ENCODE data around the gene TRMT6. TPM values are rescaled to one million over a fixed set of nuclear protein-coding genes. Genes with fewer than 3 reads are reported as not detected.

The TRMT6 gene
- total RNA-seq, 1 experiment from 2014 or later, result 16.2 TPM

DNA sequence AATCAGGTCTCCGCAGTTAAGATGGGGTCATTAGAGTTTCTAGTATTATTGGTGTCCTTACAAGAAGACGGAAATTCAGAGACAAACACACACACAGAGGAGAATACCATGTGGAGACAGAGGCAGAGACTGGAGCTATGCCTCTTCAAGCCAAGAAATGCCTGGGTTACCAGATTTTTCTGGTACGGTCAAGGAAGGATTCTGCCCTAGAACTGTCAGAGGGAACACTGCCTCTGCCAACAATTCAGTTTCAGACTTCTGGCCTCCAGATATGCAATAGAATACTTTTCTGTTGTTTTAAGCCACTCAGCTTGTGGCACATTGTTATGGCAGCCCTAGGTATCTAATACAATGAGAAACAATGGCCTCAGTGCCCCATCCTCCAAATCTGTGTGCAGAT lies 18.9 kb downstream of the TRMT6 start:
- no TSS peak for BruUV-seq (replicated peaks)
- Histone ChIP-seq H2AFZ (no peak overlapping the region), H3K27ac (no peak overlapping the region), H4K20me1 (ENCODE audit: insufficient read depth) (no peaks in the 10 kb centered on the region), H3K4me1 (replicated peaks; ENCODE audit: insufficient read depth) (no peaks in the 10 kb centered on the region), H3K9me3 (ENCODE audit: insufficient read depth, low read depth) (no peaks in the 10 kb centered on the region), H3F3A (ENCODE audit: insufficient read depth, low read depth) (no peaks in the 10 kb centered on the region; the same call in 1 of the 2 replicates), H3K9me2 (ENCODE audit: insufficient read depth) (no peaks in the 10 kb centered on the region), H3K4me3 (no peak overlapping the region), H3K4me2 (no peak overlapping the region), H3K79me2 (ENCODE audit: low read depth) (no peaks in the 10 kb centered on the region), H3K36me3 (ENCODE audit: low read depth) (no peaks in the 10 kb centered on the region), H3K27me3 (ENCODE audit: insufficient read depth, low read depth) (peaks cover 41% of the 10 kb centered on the region)
- ChIA-PET CTCF (no interaction called here), POLR2A (ENCODE audit: unreplicated experiment) (no interaction called here)
- TF ChIP-seq EZH2 (IDR thresholded peaks at IDR 0.05; ENCODE audit: low read depth), result no peak
- TF ChIP-seq, protein P1, sequence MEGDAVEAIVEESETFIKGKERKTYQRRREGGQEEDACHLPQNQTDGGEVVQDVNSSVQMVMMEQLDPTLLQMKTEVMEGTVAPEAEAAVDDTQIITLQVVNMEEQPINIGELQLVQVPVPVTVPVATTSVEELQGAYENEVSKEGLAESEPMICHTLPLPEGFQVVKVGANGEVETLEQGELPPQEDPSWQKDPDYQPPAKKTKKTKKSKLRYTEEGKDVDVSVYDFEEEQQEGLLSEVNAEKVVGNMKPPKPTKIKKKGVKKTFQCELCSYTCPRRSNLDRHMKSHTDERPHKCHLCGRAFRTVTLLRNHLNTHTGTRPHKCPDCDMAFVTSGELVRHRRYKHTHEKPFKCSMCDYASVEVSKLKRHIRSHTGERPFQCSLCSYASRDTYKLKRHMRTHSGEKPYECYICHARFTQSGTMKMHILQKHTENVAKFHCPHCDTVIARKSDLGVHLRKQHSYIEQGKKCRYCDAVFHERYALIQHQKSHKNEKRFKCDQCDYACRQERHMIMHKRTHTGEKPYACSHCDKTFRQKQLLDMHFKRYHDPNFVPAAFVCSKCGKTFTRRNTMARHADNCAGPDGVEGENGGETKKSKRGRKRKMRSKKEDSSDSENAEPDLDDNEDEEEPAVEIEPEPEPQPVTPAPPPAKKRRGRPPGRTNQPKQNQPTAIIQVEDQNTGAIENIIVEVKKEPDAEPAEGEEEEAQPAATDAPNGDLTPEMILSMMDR (conservative IDR thresholded peaks at IDR 0.05), result no peak
- DNase-seq, result no peak
- intact Hi-C loops (cut with micrococcal nuclease; ENCODE audit: unreplicated experiment), result loop anchor here (10.0 kb wide), 1 partner anchor 377 kb away; no protein-coding TSS in a partner anchor

DNA sequence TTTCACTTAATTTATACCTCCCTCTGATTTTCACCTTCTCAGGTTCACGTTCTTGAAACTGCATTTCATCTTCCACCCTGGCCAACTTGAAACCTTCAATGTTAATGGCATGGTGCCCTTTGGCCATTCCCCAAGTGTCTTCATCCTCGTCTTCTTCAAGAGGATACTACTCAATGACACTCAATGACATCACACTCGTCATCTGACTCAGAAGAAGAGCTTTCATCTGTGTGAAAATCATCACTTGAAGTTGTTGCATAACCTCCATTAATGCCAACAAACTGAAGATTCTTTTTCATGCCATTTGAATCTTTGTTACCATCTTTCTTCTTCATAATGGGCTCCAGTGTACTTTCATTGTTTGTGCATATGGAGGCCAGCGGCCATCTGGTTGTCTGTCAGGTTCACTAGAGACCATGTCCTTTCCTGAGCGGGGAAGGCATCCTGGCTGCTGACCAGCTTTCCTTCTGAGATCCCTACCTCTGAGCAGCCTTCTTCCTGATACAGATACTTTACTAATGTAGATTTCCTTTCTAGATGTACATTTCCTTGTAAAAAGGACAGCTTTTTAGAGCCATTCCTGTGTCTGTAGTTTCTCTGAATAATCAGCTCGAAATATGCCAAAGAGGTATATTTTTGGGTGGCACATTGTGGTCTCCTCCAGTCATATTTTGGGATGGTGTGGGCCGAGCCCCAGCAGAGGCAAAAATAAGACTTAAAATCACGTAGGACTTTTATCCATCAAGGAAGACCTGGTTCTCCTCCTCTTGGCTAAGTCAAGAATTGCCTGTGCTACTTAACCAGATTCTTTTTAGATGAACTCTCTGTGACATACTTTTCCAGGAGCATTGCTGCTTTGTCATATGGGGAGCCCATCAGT lies 21.3 kb downstream of the TRMT6 start:
- H4K20me1 ChIP-seq (ENCODE audit: insufficient read depth), result no peaks in the 10 kb centered on the region
- no peak for DNase-seq
- no TSS peak for BruUV-seq (replicated peaks)
- CTCF ChIA-PET, result no interaction called here
- H3K9me3 ChIP-seq (ENCODE audit: insufficient read depth, low read depth), result no peaks in the 10 kb centered on the region
- H3K79me2 ChIP-seq (ENCODE audit: low read depth), result no peaks in the 10 kb centered on the region
- H3K27me3 ChIP-seq (ENCODE audit: insufficient read depth, low read depth), result peaks cover 59% of the 10 kb centered on the region
- no peaks in the 10 kb centered on the region for H3K4me1 ChIP-seq (replicated peaks; ENCODE audit: insufficient read depth)
- H3F3A ChIP-seq (ENCODE audit: insufficient read depth, low read depth), result no peaks in the 10 kb centered on the region
- no peaks in the 10 kb centered on the region for H3K9me2 ChIP-seq (ENCODE audit: insufficient read depth)
- no peak overlapping the region for H3K4me2 ChIP-seq
- POLR2A ChIA-PET (ENCODE audit: unreplicated experiment), result no interaction called here
- intact Hi-C loops (cut with micrococcal nuclease; ENCODE audit: unreplicated experiment), result no loop called here
- no peaks in the 10 kb centered on the region for H3K36me3 ChIP-seq (ENCODE audit: low read depth)
- no peak overlapping the region for H3K4me3 ChIP-seq
- H2AFZ ChIP-seq, result no peak overlapping the region
- TF ChIP-seq, protein P1 (conservative IDR thresholded peaks at IDR 0.05), result no peak
- no peak for TF ChIP-seq EZH2 (IDR thresholded peaks at IDR 0.05; ENCODE audit: low read depth)
- no peak overlapping the region for H3K27ac ChIP-seq

GRCh38 chr20:5927749-5928462 lies 22.4 kb downstream of the TRMT6 start:
- no peaks in the 10 kb centered on the region for H3K9me3 ChIP-seq (ENCODE audit: insufficient read depth, low read depth)
- no peaks in the 10 kb centered on the region for H3F3A ChIP-seq (ENCODE audit: insufficient read depth, low read depth)
- H3K27me3 ChIP-seq (ENCODE audit: insufficient read depth, low read depth), result peaks cover 70% of the 10 kb centered on the region
- no peak overlapping the region for H3K27ac ChIP-seq
- no peak overlapping the region for H3K4me3 ChIP-seq
- TF ChIP-seq, protein P1 (conservative IDR thresholded peaks at IDR 0.05), result no peak
- TF ChIP-seq EZH2 (IDR thresholded peaks at IDR 0.05; ENCODE audit: low read depth), result no peak
- no peaks in the 10 kb centered on the region for H3K79me2 ChIP-seq (ENCODE audit: low read depth)
- H3K4me2 ChIP-seq, result no peak overlapping the region
- H3K36me3 ChIP-seq (ENCODE audit: low read depth), result no peaks in the 10 kb centered on the region
- intact Hi-C loops (cut with micrococcal nuclease; ENCODE audit: unreplicated experiment), result no loop called here
- no peaks in the 10 kb centered on the region for H3K9me2 ChIP-seq (ENCODE audit: insufficient read depth)
- no peaks in the 10 kb centered on the region for H3K4me1 ChIP-seq (replicated peaks; ENCODE audit: insufficient read depth)
- ChIA-PET POLR2A (ENCODE audit: unreplicated experiment) (no interaction called here), CTCF (interaction anchor here (1.0 kb wide), 1 partner anchor 371 kb away, joined by 3 read pairs; no protein-coding TSS in a partner anchor)
- H2AFZ ChIP-seq, result no peak overlapping the region
- DNase-seq, result no peak
- no peaks in the 10 kb centered on the region for H4K20me1 ChIP-seq (ENCODE audit: insufficient read depth)
- BruUV-seq (replicated peaks), result no TSS peak

Measured in PC-9 (cell line).